ENCODE data around the gene TSPAN9.
A peak's percentile ranks its signal among the peaks of the same experiment; 100 is the strongest.

DNA sequence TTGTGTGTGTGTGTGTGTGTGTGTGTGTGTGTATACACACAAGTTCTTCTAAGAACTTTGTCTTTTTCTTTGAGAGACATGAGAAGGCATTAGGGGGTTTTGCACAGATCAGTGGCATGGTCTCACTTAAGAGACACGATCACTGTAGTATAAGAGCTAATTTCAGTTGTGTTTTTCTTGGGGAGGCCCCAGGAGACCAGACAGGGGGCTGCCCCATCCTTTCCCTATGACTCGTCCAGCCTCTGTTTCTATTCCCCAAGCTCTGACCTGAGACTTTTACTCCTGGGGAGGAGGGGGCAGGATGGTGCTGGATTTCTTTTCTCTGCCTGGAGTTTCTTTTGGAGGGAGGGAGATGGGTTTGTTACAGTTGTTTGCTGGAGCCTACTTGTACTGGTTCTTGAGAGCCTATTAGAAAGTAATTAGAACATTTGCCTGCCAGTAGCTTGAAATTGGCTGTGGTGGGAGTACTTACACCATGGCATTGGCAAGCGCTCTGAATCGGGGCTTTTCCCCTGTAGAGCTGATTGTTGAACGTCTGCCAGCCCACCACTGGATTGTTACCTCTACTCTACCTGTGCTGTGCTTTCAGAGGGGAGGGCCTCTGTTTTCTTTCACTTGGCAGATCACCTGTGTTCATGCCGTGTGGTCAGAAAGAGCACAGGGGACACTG lies 109.5 kb downstream of the TSPAN9 start:
- TF ChIP-seq NBN (IDR thresholded peaks at IDR 0.05) (0 out of 2 replicates have a peak, but pooled peaks have one; percentile 31), EP300 (IDR thresholded peaks at IDR 0.05; ENCODE audit: borderline replicate concordance in 1 of 2, control insufficient read depth in 1 of 2, low read depth in 2 of 2, low read length in 2 of 2) (0 out of 4 replicates have a peak, but pooled peaks of 1 of the 2 experiments have one; percentile 22), JUNB (IDR thresholded peaks at IDR 0.05) (peak; percentile 59), TAF1 (IDR thresholded peaks at IDR 0.05; ENCODE audit: borderline replicate concordance, low read depth, low read length) (no peak), POLR2AphosphoS5 (IDR thresholded peaks at IDR 0.05; ENCODE audit: low read length) (no peak)
- TF ChIP-seq, protein P1, sequence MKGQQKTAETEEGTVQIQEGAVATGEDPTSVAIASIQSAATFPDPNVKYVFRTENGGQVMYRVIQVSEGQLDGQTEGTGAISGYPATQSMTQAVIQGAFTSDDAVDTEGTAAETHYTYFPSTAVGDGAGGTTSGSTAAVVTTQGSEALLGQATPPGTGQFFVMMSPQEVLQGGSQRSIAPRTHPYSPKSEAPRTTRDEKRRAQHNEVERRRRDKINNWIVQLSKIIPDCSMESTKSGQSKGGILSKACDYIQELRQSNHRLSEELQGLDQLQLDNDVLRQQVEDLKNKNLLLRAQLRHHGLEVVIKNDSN (IDR thresholded peaks at IDR 0.05; ENCODE audit: borderline replicate concordance, extremely low read length, insufficient read depth, low read depth, low read length): no peak
